SK-MEL-5 (cell line): ENCODE data around the gene PRDM5. TPM values are rescaled to one million over a fixed set of nuclear protein-coding genes. Genes with fewer than 3 reads are reported as not detected.
"Not testable (repeated sequence)": the region's sequence is repeated elsewhere in the genome, so short reads cannot be mapped to it uniquely, and the experiment has no call there.

Source experiments
- DNase-seq: peaks from one replicate; pipeline ENCODE4 v3.0.0-alpha.2; 2016; ENCODE audit warnings: low read depth, low spot score
- in situ Hi-C: cut with HindIII; loops from 2 replicates; pipeline ENCODE4 v1.10.0; 2016; ENCODE audit warnings: low sequenced_read_pairs, high pct_unique_total_duplicates, low pct_unique_long_range_greater_than_20kb
- small RNA-seq, 2 experiments: library from RNA; depleted of rRNA; stranded (forward); fragments of <200 nt; gene quantifications; one replicate each; pipeline ENCODE3, GENCODE V24; 2014
- total RNA-seq: library from RNA; depleted of rRNA; stranded (reverse); fragments of >200 nt; shearing (Covaris generic); gene quantifications from 2 replicates; pipeline ENCODE4 v1.2.3, GENCODE V29; 2014; rRNA removed

The PRDM5 gene
- total RNA-seq, 1 experiment from 2014 or later: 7.8 TPM

- in situ Hi-C loops: no loop called here
- DNase-seq: no peak
Measured at GRCh38 chr4:120664851-120665250, 257.7 kb downstream of the PRDM5 start.

- in situ Hi-C loops: no loop called here
- DNase-seq: no peak
Measured at GRCh38 chr4:120659616-120660170, 262.8 kb downstream of the PRDM5 start.

- DNase-seq: no peak
- in situ Hi-C loops: no loop called here
Measured at GRCh38 chr4:120658772-120659171, 263.8 kb downstream of the PRDM5 start.

GRCh38 chr4:120653804-120654573 is 268.5 kb downstream of the PRDM5 start:
- in situ Hi-C loops: no loop called here

GRCh38 chr4:120648336-120648735 is 274.2 kb downstream of the PRDM5 start:
- DNase-seq: not testable (repeated sequence)

More at GRCh38 chr4:120653804-120654573, 268.5 kb downstream of the PRDM5 start:
- DNase-seq: no peak

More at GRCh38 chr4:120648336-120648735, 274.2 kb downstream of the PRDM5 start:
- in situ Hi-C loops: not testable (repeated sequence)

Small RNA genes within 50 kb of the gene (small RNA-seq; reads per million reads assigned to genes)
- gene RNU6-550P: 0 reads per million in 2 experiments

Other genes starting within 250 kb of the PRDM5 start
- gene NDNF, start 149.8 kb upstream of the PRDM5 start, total RNA-seq: not detected in 2 replicates
- gene TNIP3, start 241.6 kb upstream of the PRDM5 start, total RNA-seq: not detected in 2 replicates